GM12878 (cell line): ENCODE measurements around the gene CORO2B. TPM values are rescaled to one million over a fixed set of nuclear protein-coding genes. Genes with fewer than 3 reads are reported as not detected.

ENCODE experiments used
- IRF5 ChIP-seq: fragments of 450-650 bp; IDR thresholded peaks from 2 replicates; pipeline ENCODE4 v1.6.1; 2017; ENCODE audit warnings: borderline replicate concordance
- JUNB ChIP-seq: IDR thresholded peaks from 2 replicates; pipeline ENCODE4 v1.6.1; 2016; ENCODE audit warnings: antibody characterized with exemption, mild to moderate bottlenecking
- RUNX3 ChIP-seq: IDR thresholded peaks from 2 replicates; pipeline ENCODE4 v1.6.1; 2012; ENCODE audit warnings: low read length, inconsistent platforms
- SMAD5 ChIP-seq: IDR thresholded peaks from 2 replicates; pipeline ENCODE4 v1.6.1; 2016; ENCODE audit warnings: antibody characterized with exemption, low read depth
- STAT3 ChIP-seq: IDR thresholded peaks from 2 replicates; pipeline ENCODE4 v1.6.1; 2011; ENCODE audit warnings: low read depth, low read length, improper control_type of control experiment
- USF1 ChIP-seq: IDR thresholded peaks from 2 replicates; pipeline ENCODE4 v1.6.1; 2011; ENCODE audit warnings: borderline replicate concordance, low read depth, mild to moderate bottlenecking, moderate library complexity, mixed read lengths, low read length; ENCODE audit not compliant: insufficient read depth; ENCODE audit errors: extremely low read length
- polyA plus RNA-seq, 11 experiments: library from polyadenylated mRNA; depleted of rRNA in 4 of 11; unstranded in 6 of 11; stranded (reverse) in 5 of 11; fragments of >200 nt; fragmentation: Nextera tagmentation in 4 of 11; fragmentation: Illumina TruSeq in 1 of 11; extraction: Ambion mirVana in 4 of 11; extraction: Trizol in 1 of 11; gene quantifications; 1 replicate in 1 of 11; 2 replicates in 10 of 11; pipeline versions ENCODE4 v1.2.1 to v1.2.3, GENCODE V29; 2011 to 2016; ENCODE audit warnings: inconsistent platforms in 2 of 11, missing spikeins in 2 of 11, low read depth in 1 of 11
- total RNA-seq, 4 experiments: library from RNA; depleted of rRNA in 3 of 4; stranded (reverse); fragments of >200 nt in 3 of 4; fragmentation: Illumina TruSeq in 1 of 4; extraction: Trizol in 1 of 4; gene quantifications; 2 replicates each; pipeline versions ENCODE4 v1.2.1 to v1.2.3, GENCODE V29; 2013 to 2021
- TF ChIP-seq, protein P1 (sequence below): fragments of 450-650 bp; formaldehyde crosslinking; IDR thresholded peaks from 2 replicates; pipeline ENCODE4 v1.5.0; 2022; ENCODE audit warnings: mild to moderate bottlenecking, missing genetic modification characterization

Gene CORO2B
- total and polyA plus RNA-seq, 10 of the 15 experiments (the other 5 are each of a cell fraction or from before 2014, with no cell fraction given) = 0.05 to 0.73 (median 0.13) TPM; not detected in 4

GRCh38 chr15:68542771-68543164 lies 36.0 kb upstream of the CORO2B start (continued):
- TF ChIP-seq USF1 (no peak), SMAD5 (no peak), JUNB (no peak), IRF5 (no peak), RUNX3 (no peak), STAT3 (no peak)
- TF ChIP-seq, protein P1, sequence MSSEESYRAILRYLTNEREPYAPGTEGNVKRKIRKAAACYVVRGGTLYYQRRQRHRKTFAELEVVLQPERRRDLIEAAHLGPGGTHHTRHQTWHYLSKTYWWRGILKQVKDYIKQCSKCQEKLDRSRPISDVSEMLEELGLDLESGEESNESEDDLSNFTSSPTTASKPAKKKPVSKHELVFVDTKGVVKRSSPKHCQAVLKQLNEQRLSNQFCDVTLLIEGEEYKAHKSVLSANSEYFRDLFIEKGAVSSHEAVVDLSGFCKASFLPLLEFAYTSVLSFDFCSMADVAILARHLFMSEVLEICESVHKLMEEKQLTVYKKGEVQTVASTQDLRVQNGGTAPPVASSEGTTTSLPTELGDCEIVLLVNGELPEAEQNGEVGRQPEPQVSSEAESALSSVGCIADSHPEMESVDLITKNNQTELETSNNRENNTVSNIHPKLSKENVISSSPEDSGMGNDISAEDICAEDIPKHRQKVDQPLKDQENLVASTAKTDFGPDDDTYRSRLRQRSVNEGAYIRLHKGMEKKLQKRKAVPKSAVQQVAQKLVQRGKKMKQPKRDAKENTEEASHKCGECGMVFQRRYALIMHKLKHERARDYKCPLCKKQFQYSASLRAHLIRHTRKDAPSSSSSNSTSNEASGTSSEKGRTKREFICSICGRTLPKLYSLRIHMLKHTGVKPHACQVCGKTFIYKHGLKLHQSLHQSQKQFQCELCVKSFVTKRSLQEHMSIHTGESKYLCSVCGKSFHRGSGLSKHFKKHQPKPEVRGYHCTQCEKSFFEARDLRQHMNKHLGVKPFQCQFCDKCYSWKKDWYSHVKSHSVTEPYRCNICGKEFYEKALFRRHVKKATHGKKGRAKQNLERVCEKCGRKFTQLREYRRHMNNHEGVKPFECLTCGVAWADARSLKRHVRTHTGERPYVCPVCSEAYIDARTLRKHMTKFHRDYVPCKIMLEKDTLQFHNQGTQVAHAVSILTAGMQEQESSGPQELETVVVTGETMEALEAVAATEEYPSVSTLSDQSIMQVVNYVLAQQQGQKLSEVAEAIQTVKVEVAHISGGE (CRISPR knock-in tag) = no peak
